Stimulated activated memory B cell treated with anti-CD40 and anti-IgM and Interleukin-4, amounts not matched to agents 10 μg/mL and 1 μg/mL and 100 μg/mL, for 72 hours (primary cell): ENCODE results near the gene HOXD12.

ENCODE experiments used
- ATAC-seq: fragments of 150-1000 bp; cut with Tn5 transposase; 2 replicates; pipeline ENCODE4 v1.10.0; 2021
- H3K27ac Mint-ChIP-seq: one replicate; pipeline ENCODE4 v1.8.0; 2022; ENCODE audit warnings: mild to moderate bottlenecking, mixed read lengths
- H3K27me3 Mint-ChIP-seq: one replicate; pipeline ENCODE4 v1.8.0; 2022; ENCODE audit warnings: mixed read lengths
- H3K36me3 Mint-ChIP-seq: one replicate; pipeline ENCODE4 v1.8.0; 2022; ENCODE audit warnings: mixed read lengths
- H3K4me1 Mint-ChIP-seq: one replicate; pipeline ENCODE4 v1.8.0; 2022; ENCODE audit warnings: mixed read lengths
- H3K4me3 Mint-ChIP-seq: one replicate; pipeline ENCODE4 v1.8.0; 2022; ENCODE audit warnings: mild to moderate bottlenecking, moderate library complexity, mixed read lengths
- H3K9me3 Mint-ChIP-seq: one replicate; pipeline ENCODE4 v1.8.0; 2022; ENCODE audit warnings: mixed read lengths

HOXD12 gene

GRCh38 chr2:176114930-176115625 lies 15.5 kb downstream of the HOXD12 start:
- Mint-ChIP-seq H3K36me3 (no peaks in the 10 kb centered on the region), H3K27ac (no peak overlapping the region), H3K4me1 (peaks cover 11% of the 10 kb centered on the region), H3K9me3 (no peaks in the 10 kb centered on the region), H3K4me3 (no peak overlapping the region), H3K27me3 (peaks cover 91% of the 10 kb centered on the region)
- no peak for ATAC-seq

- Mint-ChIP-seq H3K9me3 (no peaks in the 10 kb centered on the region), H3K4me1 (peaks cover 10% of the 10 kb centered on the region), H3K27me3 (peaks cover 94% of the 10 kb centered on the region), H3K36me3 (no peaks in the 10 kb centered on the region), H3K4me3 (no peak within 1 kb of the TSS), H3K27ac (no peak within 1 kb of the TSS)
- ATAC-seq = no peak
Observed at GRCh38 chr2:176115883-176116813, 16.6 kb downstream of the HOXD12 start, which contains the start of gene HOXD10. Gene HOXD10, plus strand, starts transcription at chr2:176116778. Its CDS starts 56 bp downstream, at chr2:176116834.

- H3K27me3 Mint-ChIP-seq = peaks cover 85% of the 10 kb centered on the region
- no peak overlapping the region for H3K4me3 Mint-ChIP-seq
- no peaks in the 10 kb centered on the region for H3K9me3 Mint-ChIP-seq
- peaks cover 7% of the 10 kb centered on the region for H3K4me1 Mint-ChIP-seq
- no peak for ATAC-seq
- H3K36me3 Mint-ChIP-seq = no peaks in the 10 kb centered on the region
- no peak overlapping the region for H3K27ac Mint-ChIP-seq
Observed at GRCh38 chr2:176117162-176117822, 17.7 kb downstream of the HOXD12 start.

- no peak overlapping the region for H3K27ac Mint-ChIP-seq
- ATAC-seq = no peak
- no peak overlapping the region for H3K4me3 Mint-ChIP-seq
- peaks cover 7% of the 10 kb centered on the region for H3K4me1 Mint-ChIP-seq
- H3K9me3 Mint-ChIP-seq = no peaks in the 10 kb centered on the region
- peaks cover 79% of the 10 kb centered on the region for H3K27me3 Mint-ChIP-seq
- H3K36me3 Mint-ChIP-seq = no peaks in the 10 kb centered on the region
Observed at GRCh38 chr2:176117823-176118371, 18.3 kb downstream of the HOXD12 start.

DNA sequence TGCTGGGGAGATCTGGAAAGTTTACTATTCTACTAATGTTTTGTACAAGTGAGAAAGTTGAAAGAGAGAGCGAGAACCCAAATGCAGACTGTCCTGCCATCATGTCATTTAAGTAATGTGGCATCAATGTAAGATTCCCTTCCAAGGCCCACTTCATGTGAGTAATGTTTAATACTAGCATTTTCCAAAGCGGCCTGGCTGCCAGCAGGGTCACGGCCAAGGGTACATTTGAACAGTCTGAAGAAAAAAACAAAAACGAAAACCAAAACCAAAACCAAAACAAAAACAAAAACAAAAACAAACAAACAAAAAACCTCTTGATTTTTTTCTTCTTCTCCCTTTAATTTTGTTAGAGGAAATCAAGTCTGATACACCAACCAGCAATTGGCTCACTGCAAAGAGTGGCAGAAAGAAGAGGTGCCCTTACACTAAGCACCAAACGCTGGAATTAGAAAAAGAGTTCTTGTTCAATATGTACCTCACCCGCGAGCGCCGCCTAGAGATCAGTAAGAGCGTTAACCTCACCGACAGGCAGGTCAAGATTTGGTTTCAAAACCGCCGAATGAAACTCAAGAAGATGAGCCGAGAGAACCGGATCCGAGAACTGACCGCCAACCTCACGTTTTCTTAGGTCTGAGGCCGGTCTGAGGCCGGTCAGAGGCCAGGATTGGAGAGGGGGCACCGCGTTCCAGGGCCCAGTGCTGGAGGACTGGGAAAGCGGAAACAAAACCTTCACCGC lies 19.2 kb downstream of the HOXD12 start:
- H3K4me3 Mint-ChIP-seq = no peak overlapping the region
- peaks cover 7% of the 10 kb centered on the region for H3K4me1 Mint-ChIP-seq
- no peak for ATAC-seq
- peaks cover 77% of the 10 kb centered on the region for H3K27me3 Mint-ChIP-seq
- no peak overlapping the region for H3K27ac Mint-ChIP-seq
- H3K36me3 Mint-ChIP-seq = no peaks in the 10 kb centered on the region
- H3K9me3 Mint-ChIP-seq = no peaks in the 10 kb centered on the region

- Mint-ChIP-seq H3K4me1 (peaks cover 7% of the 10 kb centered on the region), H3K36me3 (no peaks in the 10 kb centered on the region), H3K27me3 (peaks cover 81% of the 10 kb centered on the region), H3K9me3 (no peaks in the 10 kb centered on the region), H3K4me3 (no peak overlapping the region), H3K27ac (no peak overlapping the region)
- no peak for ATAC-seq
Observed at GRCh38 chr2:176120364-176121189, 21.0 kb downstream of the HOXD12 start.

DNA sequence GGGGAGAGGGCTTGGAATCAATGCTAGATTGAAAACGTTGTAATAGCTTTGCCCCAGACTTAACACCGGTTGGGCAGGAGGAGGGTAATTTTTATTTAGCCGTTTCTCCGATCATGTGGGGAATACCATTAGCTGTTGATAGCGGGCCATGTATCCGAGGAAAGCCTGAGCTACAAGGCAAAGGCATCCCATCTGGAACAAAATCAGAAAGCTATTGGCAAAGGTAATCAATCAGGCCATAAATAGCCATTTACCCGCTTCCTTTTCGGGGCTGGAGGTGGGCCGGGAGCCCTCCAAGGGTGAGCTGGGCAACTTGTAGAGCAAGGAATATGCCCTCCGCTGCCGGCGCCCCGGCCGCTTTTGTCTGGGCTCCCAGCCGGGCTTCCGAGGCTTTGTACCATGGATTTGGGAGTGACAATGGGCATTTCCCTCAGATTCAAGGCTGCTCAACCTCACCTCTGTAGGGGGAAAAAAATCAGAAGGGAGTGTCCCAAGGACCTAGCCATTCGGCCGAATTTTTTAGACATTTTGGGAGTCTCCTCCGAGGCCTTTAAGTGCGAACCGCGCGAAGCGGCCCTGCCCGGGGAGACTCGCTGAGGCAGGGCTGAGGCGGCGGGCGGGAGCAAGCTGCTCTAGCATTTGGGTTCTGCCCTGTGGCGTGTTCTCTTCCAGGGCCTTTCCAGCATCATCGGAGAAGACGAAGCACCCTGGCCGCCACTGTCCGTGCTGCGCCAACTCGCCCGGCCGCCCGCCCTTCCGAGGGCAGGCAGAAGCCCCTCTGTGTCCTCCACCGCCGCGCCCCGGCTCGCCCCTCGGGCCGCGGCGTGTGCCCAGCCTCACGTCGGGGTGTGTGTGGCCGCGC lies 21.8 kb downstream of the HOXD12 start:
- no peaks in the 10 kb centered on the region for H3K36me3 Mint-ChIP-seq
- no peak overlapping the region for H3K4me3 Mint-ChIP-seq
- no peak overlapping the region for H3K27ac Mint-ChIP-seq
- peaks cover 7% of the 10 kb centered on the region for H3K4me1 Mint-ChIP-seq
- H3K27me3 Mint-ChIP-seq = peaks cover 81% of the 10 kb centered on the region
- ATAC-seq = no peak
- H3K9me3 Mint-ChIP-seq = no peaks in the 10 kb centered on the region

GRCh38 chr2:176122052-176122682 lies 22.6 kb downstream of the HOXD12 start:
- no peak overlapping the region for H3K27ac Mint-ChIP-seq
- peaks cover 7% of the 10 kb centered on the region for H3K4me1 Mint-ChIP-seq
- H3K4me3 Mint-ChIP-seq = no peak overlapping the region
- peaks cover 81% of the 10 kb centered on the region for H3K27me3 Mint-ChIP-seq
- ATAC-seq = no peak
- H3K36me3 Mint-ChIP-seq = no peaks in the 10 kb centered on the region
- H3K9me3 Mint-ChIP-seq = no peaks in the 10 kb centered on the region

GRCh38 chr2:176122683-176123410 lies 23.3 kb downstream of the HOXD12 start, which contains the start of gene HOXD9:
Gene HOXD9, plus strand, starts transcription at chr2:176122719. Its CDS starts 50 bp downstream, at chr2:176122769.
- Mint-ChIP-seq H3K4me3 (no peak within 1 kb of the TSS), H3K27me3 (peaks cover 81% of the 10 kb centered on the region), H3K27ac (no peak within 1 kb of the TSS), H3K9me3 (no peaks in the 10 kb centered on the region), H3K36me3 (no peaks in the 10 kb centered on the region), H3K4me1 (peaks cover 7% of the 10 kb centered on the region)
- ATAC-seq = no peak

DNA sequence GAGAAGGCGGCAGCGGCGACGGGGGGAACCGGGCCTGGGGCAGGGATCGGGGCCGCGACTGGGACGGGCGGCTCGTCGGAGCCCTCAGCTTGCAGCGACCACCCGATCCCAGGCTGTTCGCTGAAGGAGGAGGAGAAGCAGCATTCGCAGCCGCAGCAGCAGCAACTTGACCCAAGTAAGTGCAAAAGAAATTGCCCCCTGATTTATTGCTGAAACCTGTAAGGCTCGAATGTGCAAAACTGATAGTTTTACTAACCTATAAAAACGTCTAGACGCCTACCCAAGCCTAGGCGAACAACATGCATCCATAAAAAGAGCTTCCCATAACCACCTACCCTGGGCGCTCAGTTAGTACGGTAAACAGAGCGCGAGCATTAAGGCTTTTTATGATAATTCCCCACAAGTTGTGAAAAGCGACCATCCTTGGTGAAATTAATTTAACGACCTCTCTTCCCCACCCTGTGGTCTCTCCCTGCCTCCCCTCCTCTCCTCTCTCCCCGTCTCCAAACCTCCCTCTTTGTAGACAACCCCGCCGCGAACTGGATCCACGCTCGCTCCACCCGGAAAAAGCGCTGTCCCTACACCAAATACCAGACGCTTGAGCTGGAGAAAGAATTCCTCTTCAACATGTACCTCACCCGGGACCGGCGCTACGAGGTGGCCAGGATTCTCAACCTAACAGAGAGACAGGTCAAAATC lies 24.0 kb downstream of the HOXD12 start:
- no peaks in the 10 kb centered on the region for H3K9me3 Mint-ChIP-seq
- no peaks in the 10 kb centered on the region for H3K36me3 Mint-ChIP-seq
- H3K4me1 Mint-ChIP-seq = peaks cover 13% of the 10 kb centered on the region
- H3K27ac Mint-ChIP-seq = no peak overlapping the region
- ATAC-seq = no peak
- H3K4me3 Mint-ChIP-seq = no peak overlapping the region
- H3K27me3 Mint-ChIP-seq = peaks cover 81% of the 10 kb centered on the region

- ATAC-seq = no peak
- Mint-ChIP-seq H3K4me1 (peaks cover 13% of the 10 kb centered on the region), H3K27me3 (peaks cover 81% of the 10 kb centered on the region), H3K27ac (no peak overlapping the region), H3K4me3 (no peak overlapping the region), H3K9me3 (no peaks in the 10 kb centered on the region), H3K36me3 (no peaks in the 10 kb centered on the region)
Observed at GRCh38 chr2:176124110-176124946, 24.7 kb downstream of the HOXD12 start.
